NCI-H510A (cell line): ENCODE measurements around the gene PSMA6.

Source experiments
- DNase-seq: peaks from one replicate; lab custom pipeline; 2025; lab: John Stamatoyannopoulos, UW

The PSMA6 gene

GRCh38 chr14:35367056-35367372, 74.8 kb downstream of the PSMA6 start:
- DNase-seq, result no peak
